ENCODE measurements around the gene STK10.

GRCh38 chr5:172173564-172174153 is 14.4 kb downstream of the STK10 start:
- TF ChIP-seq GATA2 (IDR thresholded peaks at IDR 0.05; ENCODE audit: low read depth, low read length) (no peak), GATA3 (IDR thresholded peaks at IDR 0.05; ENCODE audit: low read depth, low read length) (no peak)

Measured in SH-SY5Y (cell line).